Measurements from ENCODE around the gene CATSPERZ. TPM values are rescaled to one million over a fixed set of nuclear protein-coding genes. Genes with fewer than 3 reads are reported as not detected.
A peak's percentile ranks its signal among the peaks of the same experiment; 100 is the strongest.
"Not testable (repeated sequence)": the region's sequence is repeated elsewhere in the genome, so short reads cannot be mapped to it uniquely, and the experiment has no call there.

The CATSPERZ gene
- total and polyA plus RNA-seq, 9 donors = not detected

GRCh38 chr11:64314146-64314804 is 14.1 kb downstream of the CATSPERZ start:
- TF ChIP-seq EP300 (IDR thresholded peaks at IDR 0.05) = no peak
- no peak for TF ChIP-seq POLR2A (IDR thresholded peaks at IDR 0.05)
- no peak for TF ChIP-seq CTCF (IDR thresholded peaks at IDR 0.05)
- Histone ChIP-seq H3K4me3 (no peak overlapping the region), H3K9me3 (no peaks in the 10 kb centered on the region), H3K4me1 (ENCODE audit: insufficient read depth) (peaks cover 6% of the 10 kb centered on the region), H3K36me3 (no peaks in the 10 kb centered on the region), H3K27ac (peak overlapping the region in 1 of 2 donors; percentile 74), H3K27me3 (no peaks in the 10 kb centered on the region)
- intact Hi-C loops (cut with DNase I) = no loop called here
- no peak for DNase-seq
- 66 to 81% (median 75%) methylated on average over 19 of the region's 19 CpGs for WGBS, 3 donors

GRCh38 chr11:64314805-64315561 is 14.8 kb downstream of the CATSPERZ start:
- intact Hi-C loops (cut with DNase I) = loop anchor here in 1 of 4 donors (5.0 kb wide), 1 partner anchor 42 kb away; the partner anchor contains the start of gene RPS6KA4
- no peak overlapping the region for H3K27ac ChIP-seq

GRCh38 chr11:64315667-64316526 is 15.7 kb downstream of the CATSPERZ start:
- H3K4me3 ChIP-seq; H3K27ac ChIP-seq; H3K27me3 ChIP-seq; H3K4me1 ChIP-seq (ENCODE audit: insufficient read depth); H3K9me3 ChIP-seq; H3K36me3 ChIP-seq: not testable (repeated sequence)
- DNase-seq = peak in 2 of 5 donors; percentile 42 to 44
- 61 to 71% (median 64%) methylated on average over 24 to 25 of the region's 25 CpGs for WGBS, 3 donors
- intact Hi-C loops (cut with DNase I) = loop anchor here in 1 of 4 donors (5.0 kb wide), 1 partner anchor 41 kb away; the partner anchor contains the start of gene RPS6KA4

More at GRCh38 chr11:64314805-64315561, 14.8 kb downstream of the CATSPERZ start:
- Histone ChIP-seq H3K36me3 (no peaks in the 10 kb centered on the region), H3K27me3 (no peaks in the 10 kb centered on the region), H3K9me3 (no peaks in the 10 kb centered on the region), H3K4me3 (no peak overlapping the region), H3K4me1 (ENCODE audit: insufficient read depth) (peaks cover 9% of the 10 kb centered on the region)
- no peak for TF ChIP-seq CTCF (IDR thresholded peaks at IDR 0.05)
- TF ChIP-seq POLR2A (IDR thresholded peaks at IDR 0.05) = no peak
- TF ChIP-seq EP300 (IDR thresholded peaks at IDR 0.05) = no peak
- WGBS, 3 donors = 81 to 88% (median 85%) methylated on average over 21 to 24 of the region's 24 CpGs
- DNase-seq = peak in 2 of 5 donors; percentile 35 to 38

GRCh38 chr11:64316672-64317324 is 16.6 kb downstream of the CATSPERZ start:
- peak overlapping the region; percentile 81 to 99 for H3K27ac ChIP-seq
- H3K36me3 ChIP-seq = no peaks in the 10 kb centered on the region
- TF ChIP-seq POLR2A (IDR thresholded peaks at IDR 0.05) (no peak), EP300 (IDR thresholded peaks at IDR 0.05) (no peak), CTCF (IDR thresholded peaks at IDR 0.05) (no peak)
- intact Hi-C loops (cut with DNase I) = loop anchor here in 1 of 4 donors (5.0 kb wide), 1 partner anchor 41 kb away; the partner anchor contains the start of gene RPS6KA4
- peak overlapping the region; percentile 65 for H3K4me3 ChIP-seq
- no peaks in the 10 kb centered on the region for H3K9me3 ChIP-seq
- peak in 2 of 5 donors; percentile 61 to 70 for DNase-seq
- 4 to 6% (median 5%) methylated on average over 32 of the region's 32 CpGs for WGBS, 3 donors
- no peaks in the 10 kb centered on the region for H3K27me3 ChIP-seq
- peaks cover 9% of the 10 kb centered on the region for H3K4me1 ChIP-seq (ENCODE audit: insufficient read depth)

Measured in ovary (tissue), 9 donors.